IPS DF 6.9 (cell line): Measurements from ENCODE around the gene CNPY1.

Source experiments
- DNase-seq: peaks from one replicate; pipeline ENCODE4 v3.0.0-alpha.2; 2013; ENCODE audit warnings: low read depth, low spot score
- H3K27ac ChIP-seq: one replicate; pipeline ENCODE4 v1.5.1; 2013; ENCODE audit warnings: low read length, control low read depth
- H3K27me3 ChIP-seq: 2 replicates; pipeline ENCODE4 v1.6.1; 2013; ENCODE audit warnings: mild to moderate bottlenecking, low read length; ENCODE audit not compliant: control insufficient read depth, insufficient read depth
- H3K36me3 ChIP-seq: 2 replicates; pipeline ENCODE4 v1.6.1; 2013; ENCODE audit warnings: low read length; ENCODE audit not compliant: control insufficient read depth, insufficient read depth
- H3K4me1 ChIP-seq: 2 replicates; pipeline ENCODE4 v1.6.1; 2013; ENCODE audit warnings: low read length; ENCODE audit not compliant: control insufficient read depth, insufficient read depth
- H3K4me3 ChIP-seq: 2 replicates; pipeline ENCODE4 v1.5.1; 2013; ENCODE audit warnings: mild to moderate bottlenecking, low read length
- H3K9me3 ChIP-seq: 2 replicates; pipeline ENCODE4 v1.6.1; 2013; ENCODE audit warnings: low read length, inconsistent platforms; ENCODE audit not compliant: control insufficient read depth, insufficient read depth
- WGBS: extraction: QIAGEN DNeasy Blood & Tissue Kit; methylation state at CpG from one replicate; pipeline ENCODE4 v1.1.7; 2013; ENCODE audit warnings: mixed read lengths, missing lambda C conversion rate; ENCODE audit not compliant: insufficient read length, insufficient coverage; 5-methylcytosine and 5-hydroxymethylcytosine counted together

Gene CNPY1

GRCh38 chr7:155453296-155454182, 92.8 kb downstream of the CNPY1 start:
- Histone ChIP-seq H3K36me3 (no peaks in the 10 kb centered on the region), H3K27ac (no peak overlapping the region), H3K27me3 (peaks cover 92% of the 10 kb centered on the region), H3K4me3 (no peak overlapping the region), H3K4me1 (peaks cover 7% of the 10 kb centered on the region), H3K9me3 (no peaks in the 10 kb centered on the region)
- no peak for DNase-seq
- WGBS: no CpG with 5 or more reads among the region's 57 CpGs

GRCh38 chr7:155452505-155453295, 93.7 kb downstream of the CNPY1 start:
- Histone ChIP-seq H3K27ac (no peak overlapping the region), H3K27me3 (peaks cover 93% of the 10 kb centered on the region), H3K4me1 (peaks cover 7% of the 10 kb centered on the region), H3K4me3 (no peak overlapping the region), H3K36me3 (no peaks in the 10 kb centered on the region), H3K9me3 (no peaks in the 10 kb centered on the region)
- WGBS: no CpG with 5 or more reads among the region's 5 CpGs
- no peak for DNase-seq

GRCh38 chr7:155451840-155452239, 94.5 kb downstream of the CNPY1 start:
- Histone ChIP-seq H3K27ac (no peak overlapping the region), H3K27me3 (peaks cover 94% of the 10 kb centered on the region), H3K9me3 (no peaks in the 10 kb centered on the region), H3K4me3 (no peak overlapping the region), H3K36me3 (no peaks in the 10 kb centered on the region), H3K4me1 (peaks cover 7% of the 10 kb centered on the region)
- DNase-seq: no peak
- WGBS: no CpG with 5 or more reads among the region's 9 CpGs
